ENCODE data around the gene TUBB.

DNA sequence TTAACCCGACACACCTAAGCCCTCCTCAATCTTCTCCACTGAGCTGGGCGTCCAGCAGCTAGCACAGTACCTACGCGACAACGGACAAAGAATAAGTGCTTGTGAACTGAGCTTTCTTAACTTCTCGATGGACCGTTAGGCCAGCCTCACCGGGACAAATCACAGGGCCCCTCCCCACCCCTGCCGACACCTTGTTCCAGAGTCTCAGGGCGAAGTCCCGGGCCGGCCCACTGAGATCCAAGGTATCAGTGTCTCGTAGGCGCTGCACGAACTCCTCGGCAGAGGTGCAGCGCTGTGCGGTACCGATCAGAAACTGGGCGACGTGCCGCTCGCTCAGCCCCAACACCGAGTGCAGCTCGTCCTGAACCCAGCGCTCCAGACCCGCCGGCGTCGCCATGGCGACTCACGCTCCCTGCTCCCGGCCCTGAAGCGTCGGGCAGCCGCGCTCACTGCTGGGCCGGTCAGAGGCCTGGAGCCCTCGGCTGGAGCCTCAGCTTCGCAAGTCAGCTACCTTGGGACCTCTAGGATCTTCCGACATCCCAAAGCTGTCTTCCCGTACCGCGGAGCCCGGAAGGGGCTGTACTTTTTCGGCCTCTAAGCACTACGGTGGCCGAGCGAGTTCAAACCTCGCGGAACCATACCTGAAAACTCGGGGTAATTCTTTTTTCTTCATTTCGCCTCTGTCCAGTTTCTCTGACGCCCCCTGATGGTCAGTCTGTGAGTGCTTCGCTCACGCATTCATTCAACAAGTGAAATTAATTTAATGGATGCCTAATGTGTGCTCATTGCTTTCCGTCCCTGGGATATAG lies 47.5 kb upstream of the TUBB start, which contains the start of gene DHX16:
- TF ChIP-seq, protein P1, sequence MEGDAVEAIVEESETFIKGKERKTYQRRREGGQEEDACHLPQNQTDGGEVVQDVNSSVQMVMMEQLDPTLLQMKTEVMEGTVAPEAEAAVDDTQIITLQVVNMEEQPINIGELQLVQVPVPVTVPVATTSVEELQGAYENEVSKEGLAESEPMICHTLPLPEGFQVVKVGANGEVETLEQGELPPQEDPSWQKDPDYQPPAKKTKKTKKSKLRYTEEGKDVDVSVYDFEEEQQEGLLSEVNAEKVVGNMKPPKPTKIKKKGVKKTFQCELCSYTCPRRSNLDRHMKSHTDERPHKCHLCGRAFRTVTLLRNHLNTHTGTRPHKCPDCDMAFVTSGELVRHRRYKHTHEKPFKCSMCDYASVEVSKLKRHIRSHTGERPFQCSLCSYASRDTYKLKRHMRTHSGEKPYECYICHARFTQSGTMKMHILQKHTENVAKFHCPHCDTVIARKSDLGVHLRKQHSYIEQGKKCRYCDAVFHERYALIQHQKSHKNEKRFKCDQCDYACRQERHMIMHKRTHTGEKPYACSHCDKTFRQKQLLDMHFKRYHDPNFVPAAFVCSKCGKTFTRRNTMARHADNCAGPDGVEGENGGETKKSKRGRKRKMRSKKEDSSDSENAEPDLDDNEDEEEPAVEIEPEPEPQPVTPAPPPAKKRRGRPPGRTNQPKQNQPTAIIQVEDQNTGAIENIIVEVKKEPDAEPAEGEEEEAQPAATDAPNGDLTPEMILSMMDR (IDR thresholded peaks at IDR 0.05; ENCODE audit: poor library complexity): peak; percentile 99
- no peak for TF ChIP-seq EZH2 (IDR thresholded peaks at IDR 0.05; ENCODE audit: borderline replicate concordance)
- no peak for TF ChIP-seq EZH2phosphoT487 (IDR thresholded peaks at IDR 0.05; ENCODE audit: low read depth, severe bottlenecking, unreplicated experiment)
